T-helper 17 cell (primary cell): Measurements from ENCODE around the gene PXMP4. TPM values are rescaled to one million over a fixed set of nuclear protein-coding genes. Genes with fewer than 3 reads are reported as not detected.

Experiments
- ATAC-seq: fragments of 150-1000 bp; cut with Tn5 transposase; 2 replicates; pipeline ENCODE4 v1.10.0; 2021; ENCODE audit warnings: mild to moderate bottlenecking, moderate library complexity
- DNase-seq, 3 donors: peaks; one replicate each; pipeline versions ENCODE4 v3.0.0 to v3.0.0-alpha.2; 2020 to 2021
- H3K9me3 ChIP-seq: one replicate; pipeline ENCODE4 v1.7.0; 2013; ENCODE audit warnings: low read length, mild to moderate bottlenecking; ENCODE audit not compliant: control insufficient read depth, poor library complexity, severe bottlenecking
- H3K27ac Mint-ChIP-seq: one replicate; pipeline ENCODE4 v1.8.0; 2022; ENCODE audit warnings: mild to moderate bottlenecking, moderate library complexity, mixed read lengths
- H3K27me3 Mint-ChIP-seq: one replicate; pipeline ENCODE4 v1.8.0; 2022; ENCODE audit warnings: mixed read lengths
- H3K36me3 Mint-ChIP-seq: one replicate; pipeline ENCODE4 v1.8.0; 2022; ENCODE audit warnings: low read depth, mixed read lengths
- H3K4me1 Mint-ChIP-seq: one replicate; pipeline ENCODE4 v1.8.0; 2022; ENCODE audit warnings: mild to moderate bottlenecking, mixed read lengths
- H3K4me3 Mint-ChIP-seq: one replicate; pipeline ENCODE4 v1.8.0; 2022; ENCODE audit warnings: mild to moderate bottlenecking, moderate library complexity, mixed read lengths
- total RNA-seq, 4 donors: library from RNA in 2 of 4; stranded (reverse) in 2 of 4; gene quantifications; one replicate each; pipeline ENCODE4 v1.2.3 and lab custom pipeline; 2022 to 2026

Gene PXMP4
- total RNA-seq, 2 donors from 2014 or later: 3.7 to 4.0 TPM

DNA sequence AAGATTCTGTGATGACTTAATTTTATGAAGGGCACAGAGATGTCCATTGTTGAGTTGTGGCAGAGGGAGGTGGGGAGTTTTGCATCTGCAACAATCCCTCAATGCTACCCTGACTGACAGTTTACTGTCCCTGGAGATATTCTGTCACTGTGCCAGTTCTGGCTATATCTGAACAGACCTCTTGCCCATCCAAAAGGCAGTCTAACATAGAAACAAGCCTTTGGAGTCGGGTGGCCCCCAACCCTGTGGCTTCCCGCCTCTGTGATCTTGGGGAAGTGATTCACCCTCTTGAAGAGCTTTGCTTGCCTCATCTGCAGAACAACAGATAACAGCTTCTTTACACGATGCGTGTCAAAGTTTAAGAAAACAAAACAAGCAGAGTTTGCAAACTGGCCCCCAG is 30.1 kb downstream of the PXMP4 start:
- H3K9me3 ChIP-seq: no peaks in the 10 kb centered on the region
- DNase-seq: peak in 1 of 3 donors; percentile 39
- H3K27ac Mint-ChIP-seq: peak overlapping the region; percentile 72
- peaks cover 24% of the 10 kb centered on the region for H3K4me1 Mint-ChIP-seq
- ATAC-seq: peak; percentile 7
- no peaks in the 10 kb centered on the region for H3K27me3 Mint-ChIP-seq
- no peak overlapping the region for H3K4me3 Mint-ChIP-seq
- H3K36me3 Mint-ChIP-seq: no peaks in the 10 kb centered on the region

GRCh38 chr20:33689493-33689892 is 30.6 kb downstream of the PXMP4 start:
- H3K4me3 Mint-ChIP-seq: no peak overlapping the region
- no peaks in the 10 kb centered on the region for H3K36me3 Mint-ChIP-seq
- H3K4me1 Mint-ChIP-seq: peaks cover 27% of the 10 kb centered on the region

GRCh38 chr20:33688938-33689424 is 31.1 kb downstream of the PXMP4 start:
- H3K9me3 ChIP-seq: no peaks in the 10 kb centered on the region
- no peaks in the 10 kb centered on the region for H3K27me3 Mint-ChIP-seq
- ATAC-seq (no peak), DNase-seq (no peak)
- peaks cover 27% of the 10 kb centered on the region for H3K4me1 Mint-ChIP-seq
- no peak overlapping the region for H3K4me3 Mint-ChIP-seq
- peak overlapping the region; percentile 77 for H3K27ac Mint-ChIP-seq
- no peaks in the 10 kb centered on the region for H3K36me3 Mint-ChIP-seq

More at GRCh38 chr20:33689493-33689892, 30.6 kb downstream of the PXMP4 start:
- DNase-seq: no peak
- Mint-ChIP-seq H3K27ac (peak overlapping the region; percentile 77), H3K27me3 (no peaks in the 10 kb centered on the region)
- ATAC-seq: no peak
- H3K9me3 ChIP-seq: no peaks in the 10 kb centered on the region

- peaks cover 27% of the 10 kb centered on the region for H3K4me1 Mint-ChIP-seq
- DNase-seq: no peak
Measured at GRCh38 chr20:33687993-33688937, 31.8 kb downstream of the PXMP4 start.

GRCh38 chr20:33687370-33687915 is 32.7 kb downstream of the PXMP4 start:
- Mint-ChIP-seq H3K36me3 (no peaks in the 10 kb centered on the region), H3K4me1 (peaks cover 27% of the 10 kb centered on the region), H3K4me3 (peak overlapping the region; percentile 85), H3K27ac (peak overlapping the region; percentile 77), H3K27me3 (no peaks in the 10 kb centered on the region)
- no peaks in the 10 kb centered on the region for H3K9me3 ChIP-seq
- DNase-seq (no peak), ATAC-seq (no peak)

More at GRCh38 chr20:33687993-33688937, 31.8 kb downstream of the PXMP4 start:
- no peaks in the 10 kb centered on the region for H3K36me3 Mint-ChIP-seq
- peak overlapping the region; percentile 77 for H3K27ac Mint-ChIP-seq
- H3K4me3 Mint-ChIP-seq: no peak overlapping the region
- ATAC-seq: no peak
- H3K27me3 Mint-ChIP-seq: no peaks in the 10 kb centered on the region
- no peaks in the 10 kb centered on the region for H3K9me3 ChIP-seq

GRCh38 chr20:33686984-33687366 is 33.1 kb downstream of the PXMP4 start:
- ATAC-seq (no peak), DNase-seq (no peak)
- peaks cover 28% of the 10 kb centered on the region for H3K4me1 Mint-ChIP-seq
- H3K27ac Mint-ChIP-seq: peak overlapping the region; percentile 67
- H3K36me3 Mint-ChIP-seq: no peaks in the 10 kb centered on the region
- H3K9me3 ChIP-seq: no peaks in the 10 kb centered on the region
- H3K4me3 Mint-ChIP-seq: peak overlapping the region; percentile 85
- no peaks in the 10 kb centered on the region for H3K27me3 Mint-ChIP-seq

DNA sequence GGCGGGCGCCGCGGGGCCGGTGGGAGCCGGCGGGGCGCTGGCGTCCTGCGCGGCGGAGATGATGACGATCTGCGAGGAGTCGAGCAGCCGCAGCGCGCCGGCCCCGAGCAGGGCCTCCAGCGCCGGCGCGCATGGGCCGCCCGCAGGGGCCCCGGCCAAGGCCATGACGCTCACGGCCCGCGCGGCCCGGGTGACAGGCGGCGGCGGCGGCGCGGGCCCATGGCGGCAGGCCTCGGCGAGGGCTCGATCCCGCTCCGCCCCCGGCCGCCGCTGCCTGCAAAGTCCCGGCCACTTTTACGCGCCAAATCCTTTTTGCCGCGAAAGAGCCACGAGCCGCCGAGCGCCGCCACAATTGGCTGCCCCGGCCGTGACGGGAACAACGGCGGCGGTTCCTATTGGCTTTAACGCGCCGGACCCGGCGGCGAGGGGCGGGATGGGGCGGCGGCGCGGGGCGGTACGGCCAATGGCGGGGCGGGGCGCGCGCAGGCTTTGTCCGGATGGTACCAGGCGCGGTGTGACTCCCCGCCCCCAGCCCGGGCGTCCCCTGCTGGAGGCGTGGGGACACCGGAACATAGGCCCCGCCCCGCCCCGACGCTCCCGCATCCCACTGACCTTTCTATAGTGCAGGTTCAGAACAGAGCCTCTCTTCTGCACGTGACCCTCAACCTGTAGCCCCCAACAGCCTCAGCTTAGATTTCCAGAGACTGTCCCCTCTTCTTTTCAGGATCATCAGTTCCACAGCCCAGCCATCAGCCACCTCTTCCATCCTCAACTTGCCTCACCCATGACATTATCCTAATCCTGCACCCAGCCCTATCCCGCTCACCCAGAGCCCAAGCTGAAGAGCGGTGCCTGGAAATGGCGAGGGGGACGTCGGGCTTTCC is 33.8 kb downstream of the PXMP4 start, which contains the start of gene E2F1:
E2F1 (minus strand) TSS at position 286 of the 884 bp plus-strand sequence; CDS start at position 165, 121 bp downstream.
- H3K27ac Mint-ChIP-seq: peak within 1 kb of the TSS; percentile 67
- no peaks in the 10 kb centered on the region for H3K27me3 Mint-ChIP-seq
- H3K9me3 ChIP-seq: no peaks in the 10 kb centered on the region
- H3K36me3 Mint-ChIP-seq: no peaks in the 10 kb centered on the region
- H3K4me3 Mint-ChIP-seq: peak within 1 kb of the TSS; percentile 85
- peak; percentile 91 to 95 (median 93) for DNase-seq
- peak; percentile 96 for ATAC-seq
- peaks cover 32% of the 10 kb centered on the region for H3K4me1 Mint-ChIP-seq

GRCh38 chr20:33685328-33686099 is 34.6 kb downstream of the PXMP4 start:
- Mint-ChIP-seq H3K36me3 (no peaks in the 10 kb centered on the region), H3K27me3 (no peaks in the 10 kb centered on the region), H3K4me3 (peak overlapping the region; percentile 78), H3K27ac (no peak overlapping the region), H3K4me1 (peaks cover 32% of the 10 kb centered on the region)
- ATAC-seq (peak; percentile 26), DNase-seq (peak in 2 of 3 donors; percentile 39 to 51)
- H3K9me3 ChIP-seq: no peaks in the 10 kb centered on the region

- no peak overlapping the region for H3K27ac Mint-ChIP-seq
- no peaks in the 10 kb centered on the region for H3K27me3 Mint-ChIP-seq
- H3K36me3 Mint-ChIP-seq: no peaks in the 10 kb centered on the region
- peaks cover 29% of the 10 kb centered on the region for H3K4me1 Mint-ChIP-seq
- H3K9me3 ChIP-seq: no peaks in the 10 kb centered on the region
- no peak for ATAC-seq
- DNase-seq: no peak
- H3K4me3 Mint-ChIP-seq: peak overlapping the region; percentile 67
Measured at GRCh38 chr20:33684533-33685327, 35.4 kb downstream of the PXMP4 start.

DNA sequence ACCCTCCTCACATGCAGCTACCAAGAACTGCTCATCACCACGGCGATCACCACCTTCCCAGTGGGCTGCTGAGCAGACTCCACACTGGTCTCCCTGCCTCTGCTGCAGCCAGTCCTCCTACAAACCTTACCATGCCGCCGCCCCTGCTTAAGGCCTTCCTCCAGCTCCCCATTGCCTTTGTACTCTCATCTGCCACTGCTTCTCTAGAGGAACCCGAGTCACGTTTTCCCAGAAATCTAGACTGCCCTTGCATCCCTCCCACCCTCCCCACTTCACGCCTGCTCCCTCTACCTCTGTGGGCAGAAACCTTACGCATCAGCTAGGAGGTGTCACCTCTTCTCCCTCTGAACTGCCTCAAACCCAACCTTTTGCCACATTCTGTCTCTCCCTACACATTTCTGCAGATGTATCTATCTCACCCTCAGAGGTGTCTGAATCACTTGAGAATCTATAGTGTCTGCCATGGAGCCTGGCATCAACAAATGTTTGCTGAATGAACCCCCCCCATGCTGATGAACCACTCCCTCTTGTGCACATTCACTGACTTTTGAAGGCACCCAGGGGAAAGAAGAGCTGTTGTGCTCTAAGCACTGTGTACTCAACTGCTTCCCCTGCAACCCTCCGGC is 38.3 kb downstream of the PXMP4 start:
- H3K27me3 Mint-ChIP-seq: no peaks in the 10 kb centered on the region
- H3K27ac Mint-ChIP-seq: peak overlapping the region; percentile 57
- H3K36me3 Mint-ChIP-seq: no peaks in the 10 kb centered on the region
- peaks cover 38% of the 10 kb centered on the region for H3K4me1 Mint-ChIP-seq
- ATAC-seq: no peak
- no peak overlapping the region for H3K4me3 Mint-ChIP-seq
- H3K9me3 ChIP-seq: no peaks in the 10 kb centered on the region
- DNase-seq: no peak

- peak overlapping the region; percentile 57 for H3K27ac Mint-ChIP-seq
- no peaks in the 10 kb centered on the region for H3K9me3 ChIP-seq
- ATAC-seq: no peak
- peaks cover 34% of the 10 kb centered on the region for H3K4me1 Mint-ChIP-seq
- H3K36me3 Mint-ChIP-seq: no peaks in the 10 kb centered on the region
- no peaks in the 10 kb centered on the region for H3K27me3 Mint-ChIP-seq
- DNase-seq: no peak
- H3K4me3 Mint-ChIP-seq: no peak overlapping the region
Measured at GRCh38 chr20:33681288-33681687, 38.8 kb downstream of the PXMP4 start.
